Transverse colon (tissue), 3 donors: ENCODE measurements around the gene BCL11A.

ENCODE experiments used
- POLR2A ChIP-seq: fragments of 450-650 bp; IDR thresholded peaks from one replicate; pipeline ENCODE4 v1.6.1; 2016; ENCODE audit warnings: antibody characterized with exemption, mild to moderate bottlenecking, moderate library complexity
- TF ChIP-seq, protein P1 (sequence below), 5 experiments: fragments of 200-600 bp in 3 of 5; fragments of 450-650 bp in 2 of 5; sonication (generic) in 3 of 5; IDR thresholded peaks; 1 replicate in 2 of 5; 2 replicates in 3 of 5; pipeline ENCODE4 v1.5.1; 2016 to 2017; ENCODE audit warnings: antibody characterized with exemption in 5 of 5, inconsistent platforms in 3 of 5, mild to moderate bottlenecking in 2 of 5, moderate library complexity in 1 of 5

DNA sequence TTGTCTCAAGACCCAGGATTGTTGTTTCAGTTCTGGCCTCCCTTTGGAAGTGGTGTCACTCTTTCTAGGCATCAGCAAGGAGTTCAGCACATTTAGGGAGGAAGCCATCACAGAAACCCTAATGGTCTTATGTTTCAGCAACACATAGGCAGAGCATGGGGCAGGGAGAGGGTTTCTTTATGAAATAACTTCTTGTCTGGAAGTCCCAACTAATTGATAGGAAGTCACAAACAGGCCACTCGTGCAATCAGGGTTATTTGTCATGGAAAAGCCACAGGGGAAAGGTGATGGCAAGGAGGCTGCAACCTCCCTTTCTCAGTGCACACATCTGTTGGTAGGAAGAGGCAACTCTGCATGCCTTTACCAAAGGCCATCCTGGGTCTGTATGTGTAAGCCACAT lies 103.0 kb downstream of the BCL11A start:
- TF ChIP-seq, protein P1, sequence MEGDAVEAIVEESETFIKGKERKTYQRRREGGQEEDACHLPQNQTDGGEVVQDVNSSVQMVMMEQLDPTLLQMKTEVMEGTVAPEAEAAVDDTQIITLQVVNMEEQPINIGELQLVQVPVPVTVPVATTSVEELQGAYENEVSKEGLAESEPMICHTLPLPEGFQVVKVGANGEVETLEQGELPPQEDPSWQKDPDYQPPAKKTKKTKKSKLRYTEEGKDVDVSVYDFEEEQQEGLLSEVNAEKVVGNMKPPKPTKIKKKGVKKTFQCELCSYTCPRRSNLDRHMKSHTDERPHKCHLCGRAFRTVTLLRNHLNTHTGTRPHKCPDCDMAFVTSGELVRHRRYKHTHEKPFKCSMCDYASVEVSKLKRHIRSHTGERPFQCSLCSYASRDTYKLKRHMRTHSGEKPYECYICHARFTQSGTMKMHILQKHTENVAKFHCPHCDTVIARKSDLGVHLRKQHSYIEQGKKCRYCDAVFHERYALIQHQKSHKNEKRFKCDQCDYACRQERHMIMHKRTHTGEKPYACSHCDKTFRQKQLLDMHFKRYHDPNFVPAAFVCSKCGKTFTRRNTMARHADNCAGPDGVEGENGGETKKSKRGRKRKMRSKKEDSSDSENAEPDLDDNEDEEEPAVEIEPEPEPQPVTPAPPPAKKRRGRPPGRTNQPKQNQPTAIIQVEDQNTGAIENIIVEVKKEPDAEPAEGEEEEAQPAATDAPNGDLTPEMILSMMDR (IDR thresholded peaks at IDR 0.05): no peak
- no peak for TF ChIP-seq POLR2A
